GM12873 (cell line): ENCODE data around the gene DAG1.
A peak's percentile ranks its signal among the peaks of the same experiment; 100 is the strongest.

ENCODE experiments used
- TF ChIP-seq, protein P1 (sequence below): IDR thresholded peaks from 2 replicates; pipeline ENCODE4 v1.5.1; 2012; ENCODE audit warnings: low read depth, mild to moderate bottlenecking, moderate library complexity, low read length, control low read depth; ENCODE audit not compliant: insufficient read depth; ENCODE audit errors: missing control alignments

Gene DAG1

DNA sequence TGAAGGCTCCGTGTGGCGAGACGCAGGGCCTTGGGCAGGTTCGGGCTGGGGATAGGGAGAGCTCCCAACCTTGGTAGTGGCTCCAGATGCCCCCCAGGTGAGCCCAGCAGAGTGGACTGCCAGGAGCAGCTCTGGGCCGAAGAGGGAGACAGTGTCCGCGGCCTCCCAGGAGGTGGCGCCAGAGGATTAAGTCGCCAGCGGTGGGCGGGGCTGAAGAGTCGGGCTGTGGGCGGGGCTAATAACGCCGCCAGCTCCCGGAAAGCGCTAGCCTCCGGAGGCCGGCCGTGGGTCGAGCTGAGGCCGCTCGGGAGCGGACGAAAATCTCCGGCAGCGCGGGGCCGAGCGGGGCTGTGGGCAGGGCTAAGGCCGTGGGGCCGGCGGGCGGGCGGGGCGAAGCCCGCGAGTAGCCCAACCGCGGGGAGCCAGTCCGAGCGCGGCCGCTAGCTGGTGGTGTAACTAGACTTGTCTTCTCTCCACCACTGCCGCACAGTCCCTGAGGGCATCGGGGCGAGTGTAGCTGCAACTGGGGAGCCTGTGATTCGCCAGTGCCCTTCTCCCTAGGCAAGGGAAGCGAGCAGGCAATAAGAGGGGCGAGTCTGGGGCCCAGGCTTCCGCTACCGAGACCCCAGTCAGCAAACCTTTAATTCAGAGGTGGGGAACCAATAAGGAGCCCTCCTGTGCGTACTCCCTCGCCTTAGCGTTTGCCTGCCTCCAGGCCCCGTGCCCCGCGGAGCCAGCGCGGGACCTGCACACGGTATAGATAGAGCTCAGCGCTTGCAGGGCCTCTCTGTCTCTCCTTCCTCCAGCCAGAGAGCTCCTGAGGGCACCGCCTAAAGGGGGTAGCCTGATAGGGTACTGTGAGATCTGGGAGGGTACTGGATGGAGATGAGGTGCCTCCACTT lies 69.8 kb downstream of the DAG1 start:
- TF ChIP-seq, protein P1, sequence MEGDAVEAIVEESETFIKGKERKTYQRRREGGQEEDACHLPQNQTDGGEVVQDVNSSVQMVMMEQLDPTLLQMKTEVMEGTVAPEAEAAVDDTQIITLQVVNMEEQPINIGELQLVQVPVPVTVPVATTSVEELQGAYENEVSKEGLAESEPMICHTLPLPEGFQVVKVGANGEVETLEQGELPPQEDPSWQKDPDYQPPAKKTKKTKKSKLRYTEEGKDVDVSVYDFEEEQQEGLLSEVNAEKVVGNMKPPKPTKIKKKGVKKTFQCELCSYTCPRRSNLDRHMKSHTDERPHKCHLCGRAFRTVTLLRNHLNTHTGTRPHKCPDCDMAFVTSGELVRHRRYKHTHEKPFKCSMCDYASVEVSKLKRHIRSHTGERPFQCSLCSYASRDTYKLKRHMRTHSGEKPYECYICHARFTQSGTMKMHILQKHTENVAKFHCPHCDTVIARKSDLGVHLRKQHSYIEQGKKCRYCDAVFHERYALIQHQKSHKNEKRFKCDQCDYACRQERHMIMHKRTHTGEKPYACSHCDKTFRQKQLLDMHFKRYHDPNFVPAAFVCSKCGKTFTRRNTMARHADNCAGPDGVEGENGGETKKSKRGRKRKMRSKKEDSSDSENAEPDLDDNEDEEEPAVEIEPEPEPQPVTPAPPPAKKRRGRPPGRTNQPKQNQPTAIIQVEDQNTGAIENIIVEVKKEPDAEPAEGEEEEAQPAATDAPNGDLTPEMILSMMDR = peak; percentile 84

DNA sequence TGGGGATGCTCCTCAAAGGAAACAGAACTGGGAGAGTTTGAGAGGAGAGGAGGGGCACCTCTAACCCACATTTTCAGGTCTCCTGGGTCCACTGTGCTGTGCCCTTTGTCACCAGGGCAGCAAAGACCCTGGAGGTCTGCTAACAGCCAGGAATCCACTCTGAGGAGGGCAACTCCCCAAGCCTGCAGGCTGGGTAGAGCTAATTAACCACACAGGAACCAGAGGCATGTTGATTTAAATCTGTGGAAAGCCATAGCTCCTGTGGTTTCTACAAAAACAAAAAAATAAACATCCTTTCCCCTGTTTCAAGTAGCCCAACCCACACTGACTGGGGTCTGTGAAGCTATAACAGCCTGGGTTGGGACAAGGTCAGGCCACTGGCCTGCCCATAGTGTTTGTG lies 82.0 kb downstream of the DAG1 start:
- TF ChIP-seq, protein P1 = no peak

DNA sequence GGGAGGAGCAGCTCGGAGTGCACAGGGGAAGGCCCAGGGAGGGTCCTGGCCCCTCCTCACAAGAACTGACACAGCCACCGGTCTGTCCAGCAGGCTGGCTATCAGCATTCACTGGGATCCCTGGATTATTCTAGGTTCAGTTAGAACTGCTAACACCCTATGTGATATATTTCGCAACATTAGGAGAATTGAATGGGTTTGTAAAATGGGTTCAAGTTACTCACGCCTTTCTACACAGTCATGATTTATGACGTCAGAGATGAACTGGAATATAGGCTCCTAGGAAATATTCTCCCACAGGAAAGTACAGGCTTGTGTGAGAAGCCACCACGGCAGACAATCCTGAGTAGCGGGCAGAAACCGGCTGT lies 83.2 kb downstream of the DAG1 start:
- TF ChIP-seq, protein P1 = no peak

DNA sequence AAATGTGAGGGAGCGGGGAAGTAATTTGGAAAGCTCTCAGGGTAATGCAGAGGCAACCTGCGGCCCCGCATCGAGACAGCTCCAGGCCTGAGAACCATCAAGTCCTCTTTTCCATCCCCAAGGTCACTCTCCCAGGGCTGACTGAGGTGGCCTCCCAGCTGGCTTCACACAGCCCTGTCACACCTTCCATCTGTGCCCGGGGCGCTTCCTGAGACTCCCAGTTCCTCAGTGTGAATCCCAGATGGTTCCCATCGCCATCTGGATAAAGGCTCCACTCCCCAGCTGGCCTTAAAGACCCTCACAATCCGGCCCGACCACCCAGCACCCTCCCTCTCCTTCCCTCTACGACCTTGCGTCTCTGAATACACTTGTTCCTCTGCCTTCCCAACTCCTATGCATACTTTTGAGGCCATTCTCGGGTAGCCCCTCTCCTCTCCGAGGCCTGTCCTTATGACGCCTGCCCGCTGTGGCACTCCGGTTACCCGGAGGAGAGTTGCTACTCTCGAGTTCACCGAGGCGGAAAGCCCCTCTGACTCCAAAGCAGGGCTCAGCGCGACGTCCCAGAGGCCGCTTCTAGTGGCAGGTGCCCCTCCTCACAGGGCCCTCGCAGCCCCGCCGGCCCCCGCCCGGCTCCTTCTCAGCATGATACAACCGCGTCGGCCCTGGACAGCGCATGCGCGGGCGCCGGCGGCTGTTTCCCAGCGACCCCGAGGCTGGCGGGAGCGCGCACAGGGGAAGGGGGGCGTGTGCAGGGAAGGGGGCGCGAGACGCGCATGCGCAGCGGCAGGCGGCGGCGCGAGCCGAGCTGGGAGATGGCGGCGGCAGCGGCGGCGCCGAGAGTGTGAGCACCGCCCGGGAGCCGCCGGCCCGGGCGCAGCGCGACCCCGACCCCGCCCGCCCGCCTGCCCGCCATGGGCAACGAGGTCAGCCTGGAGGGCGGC lies 83.9 kb downstream of the DAG1 start, which contains the start of gene BSN:
Gene BSN (plus strand): TSS at position 786 of the 941 bp plus-strand sequence. CDS start 126 bp downstream, at position 912.
- TF ChIP-seq, protein P1 = no peak

DNA sequence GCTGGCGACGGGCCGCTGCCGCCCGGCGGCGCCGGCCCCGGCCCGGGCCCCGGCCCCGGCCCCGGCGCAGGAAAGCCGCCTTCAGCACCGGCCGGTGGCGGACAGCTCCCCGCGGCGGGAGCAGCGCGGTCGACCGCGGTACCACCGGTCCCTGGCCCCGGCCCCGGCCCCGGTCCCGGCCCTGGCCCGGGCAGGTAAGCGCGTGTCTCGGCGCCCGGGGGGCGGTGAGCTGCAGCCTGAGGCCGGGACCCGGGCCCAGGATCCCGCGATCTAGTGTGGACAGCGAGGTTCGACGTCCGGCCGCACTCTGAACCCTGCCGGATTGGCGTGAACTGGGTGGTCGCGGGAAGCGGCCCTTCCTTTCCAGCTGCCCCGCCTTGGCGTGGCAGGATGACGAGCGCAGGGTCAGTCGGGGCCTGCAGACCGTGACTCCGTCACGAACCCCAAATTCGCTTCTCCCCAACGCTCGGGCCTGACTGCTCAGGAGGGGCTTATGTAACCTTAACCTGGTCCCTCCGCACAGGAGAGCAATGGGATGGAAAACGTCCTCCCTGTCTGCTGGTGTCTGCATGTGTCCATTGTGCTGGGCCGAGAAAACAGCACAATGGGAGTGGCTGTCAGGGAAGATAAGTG lies 84.7 kb downstream of the DAG1 start:
- TF ChIP-seq, protein P1 = no peak

DNA sequence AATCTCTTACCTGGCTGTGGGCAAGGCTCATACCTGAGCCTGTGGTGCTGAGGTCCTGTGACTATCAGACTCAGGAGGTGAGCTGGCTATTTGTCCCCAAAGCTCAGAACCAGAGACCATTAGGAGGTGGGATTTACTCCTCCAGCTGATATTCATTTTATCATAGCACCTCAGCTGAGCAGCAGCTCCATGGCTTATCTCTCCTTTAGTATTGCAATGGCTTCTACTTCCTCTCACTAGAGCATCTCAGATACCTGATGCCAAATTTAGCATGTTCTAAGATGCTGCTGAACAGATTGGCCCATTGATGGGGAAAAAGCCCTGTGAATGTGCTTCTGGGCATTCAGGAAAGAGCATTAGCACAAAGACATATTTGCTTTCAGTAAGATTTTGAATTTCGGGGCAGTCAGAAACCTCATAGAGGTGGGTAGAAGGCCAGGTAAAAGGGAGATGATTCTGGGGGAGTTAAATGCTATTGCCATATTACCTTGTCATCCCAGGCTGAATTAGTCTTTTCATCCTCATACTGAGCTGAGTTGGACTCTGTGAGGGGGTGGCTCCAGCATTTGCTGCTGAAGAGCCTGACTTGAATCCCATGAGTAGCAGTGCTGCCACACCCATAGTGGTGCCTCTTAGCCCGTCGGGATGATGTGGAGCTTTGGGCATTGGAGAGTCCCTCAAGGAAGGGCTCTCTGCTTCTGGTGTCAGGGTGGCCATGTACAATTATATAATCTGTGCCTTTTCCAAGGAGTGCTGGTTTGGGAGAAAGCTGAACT lies 86.6 kb downstream of the DAG1 start:
- TF ChIP-seq, protein P1 = no peak
